ENCODE results near the gene CBR3.

Gene CBR3

GRCh38 chr21:36122977-36123376, 11.9 kb upstream of the CBR3 start:
- H3K27ac ChIP-seq = no peak overlapping the region
- TF ChIP-seq, protein P1, sequence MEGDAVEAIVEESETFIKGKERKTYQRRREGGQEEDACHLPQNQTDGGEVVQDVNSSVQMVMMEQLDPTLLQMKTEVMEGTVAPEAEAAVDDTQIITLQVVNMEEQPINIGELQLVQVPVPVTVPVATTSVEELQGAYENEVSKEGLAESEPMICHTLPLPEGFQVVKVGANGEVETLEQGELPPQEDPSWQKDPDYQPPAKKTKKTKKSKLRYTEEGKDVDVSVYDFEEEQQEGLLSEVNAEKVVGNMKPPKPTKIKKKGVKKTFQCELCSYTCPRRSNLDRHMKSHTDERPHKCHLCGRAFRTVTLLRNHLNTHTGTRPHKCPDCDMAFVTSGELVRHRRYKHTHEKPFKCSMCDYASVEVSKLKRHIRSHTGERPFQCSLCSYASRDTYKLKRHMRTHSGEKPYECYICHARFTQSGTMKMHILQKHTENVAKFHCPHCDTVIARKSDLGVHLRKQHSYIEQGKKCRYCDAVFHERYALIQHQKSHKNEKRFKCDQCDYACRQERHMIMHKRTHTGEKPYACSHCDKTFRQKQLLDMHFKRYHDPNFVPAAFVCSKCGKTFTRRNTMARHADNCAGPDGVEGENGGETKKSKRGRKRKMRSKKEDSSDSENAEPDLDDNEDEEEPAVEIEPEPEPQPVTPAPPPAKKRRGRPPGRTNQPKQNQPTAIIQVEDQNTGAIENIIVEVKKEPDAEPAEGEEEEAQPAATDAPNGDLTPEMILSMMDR (conservative IDR thresholded peaks at IDR 0.05) = peak; percentile 58
- TF ChIP-seq ZFX (IDR thresholded peaks at IDR 0.05) = no peak

DNA sequence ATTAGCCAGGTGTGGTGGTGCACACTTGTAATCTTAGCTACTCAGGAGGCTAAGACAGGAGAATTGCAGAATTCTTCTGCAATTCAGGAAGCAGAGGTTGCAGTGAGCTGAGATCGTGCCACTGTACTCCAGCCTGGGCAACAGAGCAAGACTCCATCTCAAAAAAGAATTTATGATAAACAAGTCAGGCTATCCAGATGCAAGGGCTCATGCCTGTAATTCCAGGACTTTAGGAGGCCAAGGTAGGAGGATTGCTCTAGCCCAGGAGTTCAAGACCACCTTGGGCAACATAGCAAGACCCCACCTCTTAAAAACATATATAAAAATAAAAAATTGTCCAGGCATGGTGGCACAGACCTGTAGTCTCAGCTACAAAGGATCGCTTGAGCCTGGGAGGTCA, 10.5 kb upstream of the CBR3 start:
- TF ChIP-seq ZFX (IDR thresholded peaks at IDR 0.05) = no peak
- TF ChIP-seq, protein P1 (conservative IDR thresholded peaks at IDR 0.05) = no peak
- H3K27ac ChIP-seq = no peak overlapping the region

- peak overlapping the region; percentile 90 for H3K27ac ChIP-seq
- TF ChIP-seq, protein P1 (conservative IDR thresholded peaks at IDR 0.05) = peak; percentile 93
- TF ChIP-seq ZFX (IDR thresholded peaks at IDR 0.05) = no peak
Measured at GRCh38 chr21:36125512-36126207, 9.2 kb upstream of the CBR3 start.

- H3K27ac ChIP-seq = peak overlapping the region; percentile 90
- no peak for TF ChIP-seq ZFX (IDR thresholded peaks at IDR 0.05)
- TF ChIP-seq, protein P1 (conservative IDR thresholded peaks at IDR 0.05) = no peak
Measured at GRCh38 chr21:36126208-36126565, 8.7 kb upstream of the CBR3 start.

DNA sequence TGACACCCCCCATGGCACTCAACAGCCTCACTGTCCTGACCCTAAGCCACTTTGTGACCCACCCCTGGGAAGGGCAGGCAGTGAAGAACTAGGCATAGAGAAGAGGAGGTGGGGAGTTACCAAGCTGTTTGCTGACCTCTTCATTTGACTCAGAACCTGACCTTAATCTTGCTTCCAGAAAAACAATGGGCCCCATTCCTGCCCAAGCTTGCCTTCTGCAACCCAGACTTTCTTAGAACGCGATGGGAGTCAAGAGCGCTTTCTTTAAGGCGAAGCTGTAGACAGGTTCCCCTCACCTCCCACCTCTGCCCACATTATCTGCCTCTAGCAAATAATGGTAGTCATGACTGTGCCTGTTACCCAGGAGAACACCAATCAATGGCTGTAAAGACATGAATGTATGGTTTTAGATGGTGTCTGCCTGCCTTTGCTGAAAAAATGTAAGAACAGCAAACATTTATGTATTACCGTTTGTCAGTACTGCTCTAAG, 8.2 kb upstream of the CBR3 start:
- TF ChIP-seq, protein P1 (conservative IDR thresholded peaks at IDR 0.05) = no peak
- no peak for TF ChIP-seq ZFX (IDR thresholded peaks at IDR 0.05)
- H3K27ac ChIP-seq = peak overlapping the region; percentile 90

DNA sequence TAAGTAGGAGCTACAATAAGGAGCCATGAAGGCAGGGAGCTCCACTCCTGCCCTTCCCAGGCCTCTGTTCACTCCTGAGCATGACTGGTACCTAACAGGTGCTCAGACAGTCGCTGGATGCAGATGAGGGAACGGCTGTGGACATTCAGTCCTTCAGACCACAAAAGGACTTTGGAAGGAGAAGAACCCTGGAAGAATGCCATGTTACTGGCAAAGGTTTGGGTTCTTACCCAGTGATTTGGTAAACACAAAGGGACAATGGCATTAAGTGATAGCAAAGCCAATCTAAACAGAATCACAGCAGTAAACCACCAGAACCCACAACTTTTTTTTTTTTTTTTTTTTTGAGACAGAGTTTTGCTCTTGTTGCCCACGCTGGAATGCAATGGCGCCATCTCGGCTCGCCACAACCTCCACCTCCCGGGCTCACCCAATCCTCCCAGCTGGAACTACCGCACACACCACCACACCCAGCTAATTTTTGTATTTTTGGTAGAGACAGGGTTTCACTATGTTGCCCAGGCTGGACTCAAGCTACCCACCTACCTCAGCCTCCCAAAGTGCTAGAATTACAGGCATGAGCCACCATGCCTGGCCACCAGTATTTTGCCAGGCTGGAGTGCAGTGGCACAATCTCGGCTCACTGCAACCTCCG, 7.5 kb upstream of the CBR3 start:
- H3K27ac ChIP-seq = peak overlapping the region; percentile 90
- TF ChIP-seq, protein P1 (conservative IDR thresholded peaks at IDR 0.05) = no peak
- TF ChIP-seq ZFX (IDR thresholded peaks at IDR 0.05) = no peak

DNA sequence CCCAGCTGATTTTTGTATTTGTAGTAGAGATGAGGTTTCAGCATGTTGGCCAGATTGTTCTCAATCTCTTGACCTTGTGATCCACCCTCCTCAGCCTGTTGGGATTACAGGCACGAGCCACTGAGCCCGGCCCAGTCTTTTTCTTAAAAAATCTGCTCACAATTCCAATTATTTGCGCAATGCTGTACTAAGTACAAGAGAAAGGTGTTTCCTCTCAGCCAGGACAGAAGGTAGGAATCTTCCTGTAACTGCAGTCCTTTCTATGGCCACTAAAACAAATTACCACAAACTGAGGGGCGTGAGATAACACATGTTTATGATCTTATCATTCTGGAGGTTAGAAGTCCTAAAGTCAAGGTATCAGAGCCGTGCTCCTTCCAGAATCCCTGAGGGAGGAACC, 6.9 kb upstream of the CBR3 start:
- TF ChIP-seq ZFX (IDR thresholded peaks at IDR 0.05) = no peak
- TF ChIP-seq, protein P1 (conservative IDR thresholded peaks at IDR 0.05) = no peak
- peak overlapping the region; percentile 90 for H3K27ac ChIP-seq
